ENCODE measurements around the gene IHH. TPM values are rescaled to one million over a fixed set of nuclear protein-coding genes. Genes with fewer than 3 reads are reported as not detected.

IHH gene
- total RNA-seq, 6 experiments from 2014 or later: 0.42 to 3.9 (median 1.1) TPM

DNA sequence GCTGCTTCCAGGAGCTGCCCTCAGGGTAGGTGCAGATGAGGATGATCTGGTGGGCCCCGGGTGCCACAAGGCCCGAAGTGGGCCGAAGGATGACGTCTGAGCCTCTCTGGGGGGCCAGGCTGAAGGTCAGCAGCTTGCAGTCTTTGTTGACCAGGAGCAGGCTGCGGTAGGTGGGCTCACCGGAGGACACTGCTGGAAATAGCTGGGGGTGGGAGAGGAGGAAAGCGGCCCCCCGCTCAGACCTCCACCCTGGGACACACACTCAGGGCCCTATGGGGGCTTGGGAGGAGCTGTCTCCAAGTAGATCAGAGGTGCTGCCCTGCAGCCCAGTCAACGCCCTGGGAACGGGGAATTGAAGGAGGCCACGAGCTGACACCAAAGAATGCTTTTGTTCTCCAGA, 36.7 kb downstream of the IHH start:
- ATAC-seq: no peak
- Histone ChIP-seq H3K27ac (no peak overlapping the region), H3K4me1 (no peaks in the 10 kb centered on the region), H3K4me3 (no peak overlapping the region), H3K36me3 (no peaks in the 10 kb centered on the region), H3K27me3 (no peaks in the 10 kb centered on the region), H3K9me3 (no peaks in the 10 kb centered on the region)
- intact Hi-C loops (cut with DNase I): loop anchor here in 1 of 2 donors (10.0 kb wide), 1 partner anchor 271 kb away; no protein-coding TSS in a partner anchor
- WGBS (ENCODE audit: insufficient coverage, low coverage, low lambda C conversion rate, missing lambda C conversion rate): 86% methylated on average over 7 of the region's 11 CpGs
- TF ChIP-seq POLR2A (IDR thresholded peaks at IDR 0.05): no peak
- TF ChIP-seq, protein P1, sequence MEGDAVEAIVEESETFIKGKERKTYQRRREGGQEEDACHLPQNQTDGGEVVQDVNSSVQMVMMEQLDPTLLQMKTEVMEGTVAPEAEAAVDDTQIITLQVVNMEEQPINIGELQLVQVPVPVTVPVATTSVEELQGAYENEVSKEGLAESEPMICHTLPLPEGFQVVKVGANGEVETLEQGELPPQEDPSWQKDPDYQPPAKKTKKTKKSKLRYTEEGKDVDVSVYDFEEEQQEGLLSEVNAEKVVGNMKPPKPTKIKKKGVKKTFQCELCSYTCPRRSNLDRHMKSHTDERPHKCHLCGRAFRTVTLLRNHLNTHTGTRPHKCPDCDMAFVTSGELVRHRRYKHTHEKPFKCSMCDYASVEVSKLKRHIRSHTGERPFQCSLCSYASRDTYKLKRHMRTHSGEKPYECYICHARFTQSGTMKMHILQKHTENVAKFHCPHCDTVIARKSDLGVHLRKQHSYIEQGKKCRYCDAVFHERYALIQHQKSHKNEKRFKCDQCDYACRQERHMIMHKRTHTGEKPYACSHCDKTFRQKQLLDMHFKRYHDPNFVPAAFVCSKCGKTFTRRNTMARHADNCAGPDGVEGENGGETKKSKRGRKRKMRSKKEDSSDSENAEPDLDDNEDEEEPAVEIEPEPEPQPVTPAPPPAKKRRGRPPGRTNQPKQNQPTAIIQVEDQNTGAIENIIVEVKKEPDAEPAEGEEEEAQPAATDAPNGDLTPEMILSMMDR (IDR thresholded peaks at IDR 0.05): no peak
- no peak for DNase-seq

DNA sequence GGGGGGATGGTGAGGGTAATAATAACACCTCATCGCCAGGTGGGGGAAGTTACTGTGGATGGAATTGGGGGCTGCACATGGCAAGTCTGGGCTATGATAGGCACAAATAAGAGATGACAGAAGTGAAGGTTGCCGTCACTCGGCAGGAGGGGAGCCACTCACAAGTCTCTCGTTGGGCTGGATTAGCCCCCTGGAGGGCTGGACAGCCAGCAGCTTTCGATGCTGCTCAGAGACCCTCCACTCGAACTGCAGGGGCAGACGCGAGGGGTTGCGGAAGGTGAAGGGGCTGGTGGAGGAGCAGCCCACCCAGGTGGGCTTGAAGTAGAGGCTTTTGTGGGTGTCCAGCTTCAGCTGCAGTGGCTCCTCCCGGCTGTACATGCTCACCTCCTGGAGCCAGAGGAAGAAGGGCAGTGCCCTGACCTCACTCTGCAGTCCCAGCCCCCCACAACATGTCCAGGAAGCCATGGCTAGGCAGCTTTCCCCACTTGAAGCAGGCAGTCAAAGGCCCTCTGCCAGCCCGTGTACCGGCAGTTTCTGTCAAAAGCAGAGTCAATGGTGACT, 37.6 kb downstream of the IHH start:
- no peak for DNase-seq
- H3K9me3 ChIP-seq: no peaks in the 10 kb centered on the region
- H3K36me3 ChIP-seq: no peaks in the 10 kb centered on the region
- no peaks in the 10 kb centered on the region for H3K27me3 ChIP-seq
- ATAC-seq: no peak
- intact Hi-C loops (cut with DNase I): loop anchor here in 1 of 2 donors (10.0 kb wide), 1 partner anchor 272 kb away; no protein-coding TSS in a partner anchor
- H3K4me3 ChIP-seq: no peak overlapping the region
- 87% methylated on average over 3 of the region's 12 CpGs for WGBS (ENCODE audit: insufficient coverage, low coverage, low lambda C conversion rate, missing lambda C conversion rate)
- no peak for TF ChIP-seq POLR2A (IDR thresholded peaks at IDR 0.05)
- TF ChIP-seq, protein P1 (IDR thresholded peaks at IDR 0.05): no peak
- H3K4me1 ChIP-seq: no peaks in the 10 kb centered on the region
- no peak overlapping the region for H3K27ac ChIP-seq

GRCh38 chr2:219022616-219023015, 38.1 kb downstream of the IHH start:
- Histone ChIP-seq H3K36me3 (no peaks in the 10 kb centered on the region), H3K9me3 (no peaks in the 10 kb centered on the region), H3K27ac (no peak overlapping the region), H3K4me3 (no peak overlapping the region), H3K4me1 (no peaks in the 10 kb centered on the region), H3K27me3 (no peaks in the 10 kb centered on the region)
- 92% methylated on average over 2 of the region's 5 CpGs for WGBS (ENCODE audit: insufficient coverage, low coverage, low lambda C conversion rate, missing lambda C conversion rate)
- DNase-seq (no peak), ATAC-seq (no peak)
- no peak for TF ChIP-seq POLR2A (IDR thresholded peaks at IDR 0.05)
- TF ChIP-seq, protein P1 (IDR thresholded peaks at IDR 0.05): no peak
- intact Hi-C loops (cut with DNase I): loop anchor here in 1 of 2 donors (10.0 kb wide), 1 partner anchor 272 kb away; no protein-coding TSS in a partner anchor

- ATAC-seq (no peak), DNase-seq (no peak)
- 79% methylated on average over 5 of the region's 12 CpGs for WGBS (ENCODE audit: insufficient coverage, low coverage, low lambda C conversion rate, missing lambda C conversion rate)
- no peak overlapping the region for H3K4me3 ChIP-seq
- H3K27me3 ChIP-seq: no peaks in the 10 kb centered on the region
- H3K4me1 ChIP-seq: no peaks in the 10 kb centered on the region
- H3K27ac ChIP-seq: no peak overlapping the region
- no peaks in the 10 kb centered on the region for H3K9me3 ChIP-seq
- H3K36me3 ChIP-seq: no peaks in the 10 kb centered on the region
- no peak for TF ChIP-seq POLR2A (IDR thresholded peaks at IDR 0.05)
- TF ChIP-seq, protein P1 (IDR thresholded peaks at IDR 0.05): no peak
- intact Hi-C loops (cut with DNase I): loop anchor here in 1 of 2 donors (10.0 kb wide), 1 partner anchor 273 kb away; no protein-coding TSS in a partner anchor
Measured at GRCh38 chr2:219022041-219022440, 38.7 kb downstream of the IHH start.

All from right lobe of liver (tissue), 6 donors.